ENCODE results near the gene TOP1.

- TF ChIP-seq EP300 (IDR thresholded peaks at IDR 0.05) (no peak), POLR2A (IDR thresholded peaks at IDR 0.05; ENCODE audit: low read depth) (no peak)
Measured at GRCh38 chr20:41072190-41072863, 43.7 kb downstream of the TOP1 start.
